ENCODE results near the gene PPP1R3D. TPM values are rescaled to one million over a fixed set of nuclear protein-coding genes. Genes with fewer than 3 reads are reported as not detected.

The PPP1R3D gene
- total and polyA plus RNA-seq, 2 of the 13 experiments (the other 11 are each of a cell fraction or from before 2014, with no cell fraction given) = 1.2 to 3.7 TPM

- no peak for TF ChIP-seq FUBP1 (CRISPR knock-in tag; IDR thresholded peaks at IDR 0.05; ENCODE audit: borderline replicate concordance)
- TF ChIP-seq ATF1 (CRISPR knock-in tag; IDR thresholded peaks at IDR 0.05) = no peak
- TF ChIP-seq ZBTB14 (CRISPR knock-in tag; IDR thresholded peaks at IDR 0.05) = peak; percentile 85
- 0 out of 2 replicates have a peak, but pooled peaks have one; percentile 46 for TF ChIP-seq MIXL1 (CRISPR knock-in tag; IDR thresholded peaks at IDR 0.05)
- TF ChIP-seq ZNF552 (CRISPR knock-in tag; IDR thresholded peaks at IDR 0.05; ENCODE audit: borderline replicate concordance) = 0 out of 2 replicates have a peak, but pooled peaks have one; percentile 2
- no peak for TF ChIP-seq ATM (IDR thresholded peaks at IDR 0.05; ENCODE audit: borderline replicate concordance)
- TF ChIP-seq TOPORS (CRISPR knock-in tag; IDR thresholded peaks at IDR 0.05) = peak; percentile 91
- TF ChIP-seq POGZ (CRISPR knock-in tag; IDR thresholded peaks at IDR 0.05) = peak; percentile 61; the same call in 1 of the 2 replicates
- TF ChIP-seq ZNF781 (CRISPR knock-in tag; IDR thresholded peaks at IDR 0.05; ENCODE audit: borderline replicate concordance, not compliant biosample characterization) = peak; percentile 95
- peak; percentile 97; the same call in 1 of the 2 replicates for TF ChIP-seq THYN1 (CRISPR knock-in tag; IDR thresholded peaks at IDR 0.05; ENCODE audit: borderline replicate concordance, low read depth)
- TF ChIP-seq GTF3A (CRISPR knock-in tag; conservative IDR thresholded peaks at IDR 0.05) = peak; percentile 94; the same call in 1 of the 2 replicates
- TF ChIP-seq SMARCE1 (IDR thresholded peaks at IDR 0.05; ENCODE audit: borderline replicate concordance) = no peak
- no peak; the same call in 1 of the 2 replicates for TF ChIP-seq ZSCAN20 (CRISPR knock-in tag; IDR thresholded peaks at IDR 0.05; ENCODE audit: borderline replicate concordance)
- no peak for TF ChIP-seq NFYB (CRISPR knock-in tag; IDR thresholded peaks at IDR 0.05)
- peak; percentile 92 for TF ChIP-seq KMT2A (CRISPR knock-in tag; IDR thresholded peaks at IDR 0.05)
- peak; percentile 40; the same call in 1 of the 2 replicates for TF ChIP-seq ZKSCAN1 (IDR thresholded peaks at IDR 0.05; ENCODE audit: low read length)
- TF ChIP-seq ZNF512 (CRISPR knock-in tag; IDR thresholded peaks at IDR 0.05) = no peak
- TF ChIP-seq TFE3 (CRISPR knock-in tag; IDR thresholded peaks at IDR 0.05) = 0 out of 2 replicates have a peak, but pooled peaks have one; percentile 47
- no peak for TF ChIP-seq TMF1 (CRISPR knock-in tag; IDR thresholded peaks at IDR 0.05; ENCODE audit: low read depth)
- TF ChIP-seq KDM5A (IDR thresholded peaks at IDR 0.05; ENCODE audit: borderline replicate concordance, low read length) = peak; percentile 71; the same call in 1 of the 2 replicates
- TF ChIP-seq ZNF12 (CRISPR knock-in tag; IDR thresholded peaks at IDR 0.05) = 0 out of 2 replicates have a peak, but pooled peaks have one; percentile 16
- TF ChIP-seq SOX6 (IDR thresholded peaks at IDR 0.05) = no peak
- peak; percentile 54; the same call in 1 of the 2 replicates for TF ChIP-seq SOX6 (CRISPR knock-in tag; IDR thresholded peaks at IDR 0.05)
- no peak; the same call in 1 of the 2 replicates for TF ChIP-seq ZNF816 (CRISPR knock-in tag; IDR thresholded peaks at IDR 0.05; ENCODE audit: borderline replicate concordance)
These were observed at the start of gene PPP1R3D, which contains the start of gene FAM217B (continued) for GRCh38 chr20:59940129-59940955.

All from HepG2 (cell line).